Measurements from ENCODE around the gene CHID1. TPM values are rescaled to one million over a fixed set of nuclear protein-coding genes. Genes with fewer than 3 reads are reported as not detected.

CHID1 gene
- total RNA-seq, 3 donors from 2014 or later = 58.3 to 79.5 (median 68.3) TPM

GRCh38 chr11:914747-915501, 4.3 kb upstream of the CHID1 start:
- no peaks in the 10 kb centered on the region for H3K27me3 ChIP-seq
- peak overlapping the region in 1 of 2 donors; percentile 66 for H3K27ac ChIP-seq
- TF ChIP-seq POLR2A (IDR thresholded peaks at IDR 0.05) = no peak
- TF ChIP-seq POLR2AphosphoS5 (IDR thresholded peaks at IDR 0.05) = peak in 1 of 3 donors; percentile 18
- no peak for TF ChIP-seq CTCF (IDR thresholded peaks at IDR 0.05)
- peaks cover 5% of the 10 kb centered on the region in 2 donors for H3K4me1 ChIP-seq
- DNase-seq (ENCODE audit: low spot score in 2 of 2) = peak in 1 of 2 donors; percentile 33
- H3K9me3 ChIP-seq = no peaks in the 10 kb centered on the region
- no peaks in the 10 kb centered on the region for H3K36me3 ChIP-seq
- H3K4me3 ChIP-seq = peak overlapping the region in 1 of 3 donors; percentile 22
- intact Hi-C loops (cut with DNase I; ENCODE audit: low total_unique reads) = loop anchor here (5.0 kb wide), 1 partner anchor 68 kb away; no protein-coding TSS in a partner anchor

- TF ChIP-seq POLR2AphosphoS5 (IDR thresholded peaks at IDR 0.05) = no peak
- Histone ChIP-seq H3K36me3 (no peaks in the 10 kb centered on the region), H3K4me3 (peak overlapping the region in 1 of 3 donors; percentile 22), H3K27me3 (no peaks in the 10 kb centered on the region), H3K27ac (peak overlapping the region in 1 of 2 donors; percentile 66), H3K4me1 (peaks cover 11% of the 10 kb centered on the region in 2 donors), H3K9me3 (no peaks in the 10 kb centered on the region)
- no peak for DNase-seq (ENCODE audit: low spot score in 2 of 2)
- intact Hi-C loops (cut with DNase I; ENCODE audit: low total_unique reads) = loop anchor here (5.0 kb wide), 1 partner anchor 67 kb away; no protein-coding TSS in a partner anchor
These were observed 3.6 kb upstream of the CHID1 start for GRCh38 chr11:914204-914603.

DNA sequence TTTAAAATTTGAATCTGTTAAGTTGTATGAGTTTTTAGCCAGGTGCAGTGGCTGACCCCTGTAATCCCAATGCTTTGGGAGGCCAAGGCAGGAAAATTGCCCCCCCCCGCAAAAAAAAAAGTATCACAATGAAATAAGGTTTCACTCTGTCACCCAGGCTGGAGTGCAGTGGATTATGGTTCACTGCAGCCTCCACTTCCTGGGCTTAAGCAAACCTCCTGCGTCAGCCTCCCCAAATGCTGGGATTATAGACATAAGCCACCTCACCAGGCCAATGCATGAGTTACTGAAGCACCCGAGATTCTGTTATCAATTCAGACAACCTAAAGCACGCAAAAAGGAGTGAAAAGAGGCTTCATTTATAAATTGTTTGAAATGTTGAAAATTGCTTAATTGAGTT, 2.4 kb upstream of the CHID1 start:
- intact Hi-C loops (cut with DNase I; ENCODE audit: low total_unique reads) = loop anchor here (5.0 kb wide), 1 partner anchor 66 kb away; no protein-coding TSS in a partner anchor
- no peak for TF ChIP-seq POLR2A (IDR thresholded peaks at IDR 0.05)
- no peak for TF ChIP-seq CTCF (IDR thresholded peaks at IDR 0.05)
- TF ChIP-seq POLR2AphosphoS5 (IDR thresholded peaks at IDR 0.05) = no peak

DNA sequence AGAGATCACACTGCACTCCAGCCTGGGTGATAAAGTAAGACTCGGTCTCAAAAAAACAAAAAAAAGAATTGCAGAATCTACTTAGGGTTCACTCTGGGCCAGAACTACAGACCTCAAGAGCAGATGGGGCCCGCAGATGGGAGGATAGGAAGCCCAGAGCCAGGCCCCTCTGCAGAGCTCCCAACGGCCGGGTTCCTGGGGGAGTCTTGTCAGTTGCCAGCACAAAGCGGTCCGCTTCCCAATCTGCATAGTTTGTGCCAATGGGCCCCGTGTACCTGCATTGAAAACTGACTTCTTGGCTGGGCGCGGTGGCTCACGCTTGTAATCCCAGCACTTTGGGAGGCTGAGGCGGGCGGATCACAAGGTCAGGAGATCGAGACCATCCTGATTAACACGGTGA, 1.7 kb upstream of the CHID1 start:
- H3K27ac ChIP-seq = no peak overlapping the region

More for the DNA sequence above, 2.4 kb upstream of the CHID1 start:
- no peaks in the 10 kb centered on the region for H3K9me3 ChIP-seq
- DNase-seq (ENCODE audit: low spot score in 2 of 2) = no peak
- no peaks in the 10 kb centered on the region for H3K36me3 ChIP-seq
- H3K27me3 ChIP-seq = no peaks in the 10 kb centered on the region
- H3K27ac ChIP-seq = no peak overlapping the region
- no peak overlapping the region for H3K4me3 ChIP-seq
- H3K4me1 ChIP-seq = peaks cover 11% of the 10 kb centered on the region in 2 donors

DNA sequence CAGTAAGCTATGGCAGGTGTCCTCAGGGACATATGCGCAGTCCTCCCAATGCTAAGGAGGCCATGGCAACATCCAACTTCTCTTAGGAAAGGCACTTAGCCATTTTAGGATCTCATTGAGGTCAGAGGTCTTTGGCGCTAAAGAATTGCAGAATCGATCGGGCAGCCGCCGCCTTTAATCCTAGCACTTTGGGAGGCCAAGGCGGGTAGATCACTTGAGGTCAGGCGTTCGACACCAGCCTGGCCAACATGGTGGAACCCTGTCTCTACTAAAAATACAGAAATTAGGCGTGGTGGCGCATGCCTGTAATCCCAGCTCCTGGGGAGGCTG, 1.2 kb upstream of the CHID1 start:
- no peak for DNase-seq (ENCODE audit: low spot score in 2 of 2)
- intact Hi-C loops (cut with DNase I; ENCODE audit: low total_unique reads) = loop anchor here (5.0 kb wide), 1 partner anchor 65 kb away; no protein-coding TSS in a partner anchor
- peaks cover 11% of the 10 kb centered on the region in 2 donors for H3K4me1 ChIP-seq
- TF ChIP-seq POLR2AphosphoS5 (IDR thresholded peaks at IDR 0.05) (no peak), CTCF (IDR thresholded peaks at IDR 0.05) (no peak), POLR2A (IDR thresholded peaks at IDR 0.05) (no peak)
- no peaks in the 10 kb centered on the region for H3K36me3 ChIP-seq
- no peaks in the 10 kb centered on the region for H3K27me3 ChIP-seq
- H3K4me3 ChIP-seq = peak overlapping the region in 2 of 3 donors; percentile 89 to 98
- H3K9me3 ChIP-seq = no peaks in the 10 kb centered on the region
- H3K27ac ChIP-seq = peak overlapping the region; percentile 87 to 92

More for the DNA sequence above, 1.7 kb upstream of the CHID1 start:
- H3K27me3 ChIP-seq = no peaks in the 10 kb centered on the region
- no peak for DNase-seq (ENCODE audit: low spot score in 2 of 2)
- H3K4me3 ChIP-seq = no peak overlapping the region
- no peak for TF ChIP-seq CTCF (IDR thresholded peaks at IDR 0.05)
- TF ChIP-seq POLR2A (IDR thresholded peaks at IDR 0.05) = no peak
- TF ChIP-seq POLR2AphosphoS5 (IDR thresholded peaks at IDR 0.05) = no peak
- no peaks in the 10 kb centered on the region for H3K36me3 ChIP-seq
- H3K9me3 ChIP-seq = no peaks in the 10 kb centered on the region
- intact Hi-C loops (cut with DNase I; ENCODE audit: low total_unique reads) = loop anchor here (5.0 kb wide), 1 partner anchor 65 kb away; no protein-coding TSS in a partner anchor
- H3K4me1 ChIP-seq = peaks cover 11% of the 10 kb centered on the region in 2 donors

Data from breast epithelium (tissue), 4 donors.